A673 (cell line): ENCODE measurements around the gene SPIN3. TPM values are rescaled to one million over a fixed set of nuclear protein-coding genes. Genes with fewer than 3 reads are reported as not detected.

Experiments
- BruUV-seq: library from RNA; stranded (reverse); fragments of 400-500 nt; replicated peaks from 2 replicates; lab custom pipeline; 2021; lab: Mats Ljungman, UMichigan
- CTCF ChIA-PET: fragments of 300-600 bp; sonication (Branson Sonifier 250); formaldehyde crosslinking; loops from one replicate; lab custom pipeline; 2022; ENCODE audit warnings: antibody characterized with exemption; lab: Charles Lee
- POLR2A ChIA-PET: fragments of 300-600 bp; sonication (Branson Sonifier 250); formaldehyde crosslinking; loops from one replicate; lab custom pipeline; 2022; ENCODE audit warnings: antibody characterized with exemption; ENCODE audit not compliant: low non-redundant PET; lab: Charles Lee
- DNase-seq: peaks from one replicate; pipeline ENCODE4 v3.0.0-alpha.2; 2015; ENCODE audit warnings: low spot score
- H3K27ac ChIP-seq: fragments of 200-600 bp; sonication (generic); 2 replicates; pipeline ENCODE4 v1.5.1; 2016; ENCODE audit warnings: mixed run types, low read depth, mild to moderate bottlenecking, mixed read lengths, antibody characterized with exemption, low read length; ENCODE audit not compliant: poor library complexity, severe bottlenecking
- H3K27me3 ChIP-seq: fragments of 200-600 bp; sonication (generic); replicated peaks from 2 replicates; pipeline ENCODE4 v1.6.1; 2017; ENCODE audit warnings: mixed run types, low read depth, mild to moderate bottlenecking, mixed read lengths, antibody characterized with exemption, low read length; ENCODE audit not compliant: insufficient read depth, poor library complexity
- H3K36me3 ChIP-seq: fragments of 200-600 bp; sonication (generic); 2 replicates; pipeline ENCODE4 v1.6.1; 2016; ENCODE audit warnings: mixed run types, mild to moderate bottlenecking, mixed read lengths, antibody characterized with exemption, low read length; ENCODE audit not compliant: insufficient read depth, poor library complexity, severe bottlenecking
- H3K4me1 ChIP-seq: fragments of 200-600 bp; sonication (generic); 2 replicates; pipeline ENCODE4 v1.6.1; 2017; ENCODE audit warnings: mixed run types, mild to moderate bottlenecking, mixed read lengths, antibody characterized with exemption, low read length; ENCODE audit not compliant: insufficient read depth, poor library complexity, severe bottlenecking
- H3K4me3 ChIP-seq: fragments of 200-600 bp; sonication (generic); 2 replicates; pipeline ENCODE4 v1.5.1; 2016; ENCODE audit warnings: low read depth, mixed run types, mild to moderate bottlenecking, mixed read lengths, low read length; ENCODE audit not compliant: poor library complexity, severe bottlenecking
- H3K9me3 ChIP-seq: fragments of 200-600 bp; sonication (generic); 2 replicates; pipeline ENCODE4 v1.6.1; 2016; ENCODE audit warnings: mixed run types, low read depth, mild to moderate bottlenecking, mixed read lengths, antibody characterized with exemption, low read length; ENCODE audit not compliant: poor library complexity, severe bottlenecking
- EZH2 ChIP-seq: fragments of 200-600 bp; sonication (generic); IDR thresholded peaks from 2 replicates; pipeline ENCODE4 v1.6.1; 2017; ENCODE audit warnings: borderline replicate concordance, low read depth, mild to moderate bottlenecking, mixed read lengths, antibody characterized with exemption, low read length; ENCODE audit not compliant: poor library complexity, severe bottlenecking
- intact Hi-C: fragments of 100-400 bp; cut with micrococcal nuclease; formaldehyde crosslinking; loops from one replicate; pipeline ENCODE4 v1.10.0; 2022; ENCODE audit not compliant: unreplicated experiment
- total RNA-seq: library from RNA; stranded (reverse); gene quantifications from 2 replicates; pipeline ENCODE4 v1.2.3, GENCODE V29; 2021
- TF ChIP-seq, protein P1 (sequence below): fragments of 300-800, 200-600 bp; sonication (generic); conservative IDR thresholded peaks from 2 replicates; pipeline ENCODE4 v1.5.1; 2017; ENCODE audit warnings: low read depth, mild to moderate bottlenecking, antibody characterized with exemption, low read length, moderate library complexity, mixed read lengths

Gene SPIN3
- total RNA-seq, 1 experiment from 2014 or later, result 7.3 TPM

DNA sequence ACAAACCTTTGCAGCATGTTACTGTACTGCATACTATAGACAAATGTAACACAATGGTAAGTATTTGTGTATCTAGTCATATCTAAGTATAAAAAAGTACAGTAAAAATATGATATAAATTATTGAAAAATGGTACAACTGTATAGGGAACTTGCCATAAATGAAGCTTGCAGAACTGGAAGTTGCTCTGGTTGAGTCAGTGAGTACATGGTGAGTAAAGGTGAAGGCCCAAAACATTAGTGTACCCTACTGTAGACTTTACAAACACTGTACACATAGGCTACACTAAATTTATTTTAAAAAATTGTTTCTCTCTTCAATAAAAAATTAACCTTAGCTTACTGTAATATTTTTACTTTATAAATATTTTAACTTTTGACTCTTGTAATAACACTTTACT, 25.8 kb downstream of the SPIN3 start:
- intact Hi-C loops, result no loop called here
- POLR2A ChIA-PET, result no interaction called here
- Histone ChIP-seq H3K4me1 (no peaks in the 10 kb centered on the region), H3K9me3 (no peaks in the 10 kb centered on the region), H3K27ac (no peak overlapping the region), H3K36me3 (no peaks in the 10 kb centered on the region), H3K4me3 (no peak overlapping the region), H3K27me3 (no peaks in the 10 kb centered on the region)
- CTCF ChIA-PET, result no interaction called here
- no peak for DNase-seq
- TF ChIP-seq, protein P1, sequence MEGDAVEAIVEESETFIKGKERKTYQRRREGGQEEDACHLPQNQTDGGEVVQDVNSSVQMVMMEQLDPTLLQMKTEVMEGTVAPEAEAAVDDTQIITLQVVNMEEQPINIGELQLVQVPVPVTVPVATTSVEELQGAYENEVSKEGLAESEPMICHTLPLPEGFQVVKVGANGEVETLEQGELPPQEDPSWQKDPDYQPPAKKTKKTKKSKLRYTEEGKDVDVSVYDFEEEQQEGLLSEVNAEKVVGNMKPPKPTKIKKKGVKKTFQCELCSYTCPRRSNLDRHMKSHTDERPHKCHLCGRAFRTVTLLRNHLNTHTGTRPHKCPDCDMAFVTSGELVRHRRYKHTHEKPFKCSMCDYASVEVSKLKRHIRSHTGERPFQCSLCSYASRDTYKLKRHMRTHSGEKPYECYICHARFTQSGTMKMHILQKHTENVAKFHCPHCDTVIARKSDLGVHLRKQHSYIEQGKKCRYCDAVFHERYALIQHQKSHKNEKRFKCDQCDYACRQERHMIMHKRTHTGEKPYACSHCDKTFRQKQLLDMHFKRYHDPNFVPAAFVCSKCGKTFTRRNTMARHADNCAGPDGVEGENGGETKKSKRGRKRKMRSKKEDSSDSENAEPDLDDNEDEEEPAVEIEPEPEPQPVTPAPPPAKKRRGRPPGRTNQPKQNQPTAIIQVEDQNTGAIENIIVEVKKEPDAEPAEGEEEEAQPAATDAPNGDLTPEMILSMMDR, result no peak
- no peak for TF ChIP-seq EZH2
- no TSS peak for BruUV-seq

DNA sequence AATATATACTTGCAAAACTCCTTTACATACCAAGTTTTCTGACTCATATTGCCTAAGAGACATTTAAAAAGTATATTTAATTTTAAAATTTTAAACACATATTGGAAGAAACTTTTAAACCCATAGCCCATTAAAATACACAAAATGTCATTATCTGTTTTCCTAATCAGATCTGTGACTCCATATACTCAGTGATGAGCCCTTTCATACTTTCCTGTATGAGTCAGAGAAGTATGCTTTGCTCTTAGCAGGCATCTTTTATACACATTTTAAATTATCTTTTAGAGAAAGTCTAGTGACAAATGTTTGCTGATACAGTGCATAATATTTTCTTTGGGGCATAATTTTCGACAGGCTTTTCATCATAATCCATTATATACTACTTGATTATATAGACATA, 26.4 kb downstream of the SPIN3 start:
- no peaks in the 10 kb centered on the region for H3K36me3 ChIP-seq
- POLR2A ChIA-PET, result no interaction called here
- intact Hi-C loops, result no loop called here
- no TSS peak for BruUV-seq
- H3K4me3 ChIP-seq, result no peak overlapping the region
- H3K27ac ChIP-seq, result no peak overlapping the region
- CTCF ChIA-PET, result no interaction called here
- no peaks in the 10 kb centered on the region for H3K4me1 ChIP-seq
- TF ChIP-seq, protein P1, result no peak
- no peak for TF ChIP-seq EZH2
- no peak for DNase-seq
- no peaks in the 10 kb centered on the region for H3K27me3 ChIP-seq
- no peaks in the 10 kb centered on the region for H3K9me3 ChIP-seq

- DNase-seq, result no peak
- intact Hi-C loops, result no loop called here
- H3K36me3 ChIP-seq, result no peaks in the 10 kb centered on the region
- no peak overlapping the region for H3K4me3 ChIP-seq
- CTCF ChIA-PET, result no interaction called here
- POLR2A ChIA-PET, result no interaction called here
- H3K27ac ChIP-seq, result no peak overlapping the region
- no peak for TF ChIP-seq EZH2
- TF ChIP-seq, protein P1, result no peak
- no peaks in the 10 kb centered on the region for H3K9me3 ChIP-seq
- no peaks in the 10 kb centered on the region for H3K27me3 ChIP-seq
- H3K4me1 ChIP-seq, result no peaks in the 10 kb centered on the region
- no TSS peak for BruUV-seq
Measured at GRCh38 chrX:56963377-56963776, 32.0 kb downstream of the SPIN3 start.
